ENCODE measurements around the gene DUS2.
A peak's percentile ranks its signal among the peaks of the same experiment; 100 is the strongest.

The DUS2 gene

GRCh38 chr16:68047987-68048386 lies 24.9 kb downstream of the DUS2 start:
- no peak for DNase-seq

DNA sequence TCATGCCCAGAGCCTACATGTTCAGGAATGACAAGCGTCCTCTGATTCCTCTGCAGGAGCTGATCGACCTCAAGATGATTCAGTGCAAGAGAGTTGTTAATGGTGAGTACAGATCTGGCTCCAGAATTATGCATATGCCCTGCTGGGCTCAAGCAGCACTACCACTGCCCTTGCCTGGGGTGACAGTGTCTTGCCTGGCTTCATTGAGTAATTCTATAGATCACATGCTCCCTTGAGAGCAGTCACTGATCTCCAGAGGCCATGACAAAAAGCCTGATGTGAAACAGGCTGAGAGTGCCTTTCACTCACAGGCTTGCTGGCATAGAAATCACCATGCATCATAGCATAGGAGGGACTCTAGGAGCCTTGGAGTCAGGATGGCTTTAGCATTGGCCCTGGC lies 26.4 kb downstream of the DUS2 start:
- DNase-seq: no peak

GRCh38 chr16:68055395-68055794 lies 32.3 kb downstream of the DUS2 start:
- DNase-seq: no peak

DNA sequence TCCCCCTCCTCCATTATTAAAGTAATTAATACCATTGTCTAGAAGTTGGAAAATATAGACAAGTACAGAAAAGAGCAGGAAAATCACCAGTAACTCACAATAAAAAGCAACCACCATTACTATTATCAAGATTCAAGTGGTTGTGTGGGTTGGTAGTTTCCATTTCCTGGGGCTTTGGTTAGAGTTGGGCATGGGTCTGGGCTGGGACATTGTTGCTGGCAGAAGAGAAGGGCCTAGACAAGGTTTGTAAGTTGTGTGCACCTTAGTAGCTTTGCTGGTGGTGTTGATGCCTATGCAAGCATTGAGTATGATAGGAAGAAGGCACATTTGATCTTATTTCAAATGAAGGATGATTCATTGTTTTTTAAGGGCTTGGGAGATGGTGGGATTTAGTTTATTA lies 36.7 kb downstream of the DUS2 start:
- DNase-seq: no peak

DNA sequence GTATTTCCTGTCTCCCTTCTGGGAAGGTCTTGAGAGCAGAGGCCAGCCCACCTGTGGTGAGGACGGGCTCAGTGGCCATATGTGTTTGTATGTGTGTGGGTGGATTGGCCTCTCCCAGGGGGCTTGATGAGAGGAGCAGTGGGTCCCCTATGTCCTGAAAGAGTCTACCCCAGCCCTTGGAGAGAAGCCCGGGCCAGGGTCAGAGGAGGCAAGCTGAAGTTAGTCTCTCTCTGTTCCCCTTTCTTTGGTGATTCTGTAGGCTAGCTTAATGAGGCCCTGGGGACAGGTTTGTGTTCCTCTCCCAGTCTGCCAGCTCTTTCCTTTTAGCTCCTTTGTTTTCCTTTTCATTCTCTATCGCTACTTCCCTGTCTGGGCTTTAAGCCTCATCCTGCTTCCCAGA lies 38.3 kb downstream of the DUS2 start:
- DNase-seq: no peak

- DNase-seq: no peak
These were observed 39.9 kb downstream of the DUS2 start for GRCh38 chr16:68062910-68063393.

DNA sequence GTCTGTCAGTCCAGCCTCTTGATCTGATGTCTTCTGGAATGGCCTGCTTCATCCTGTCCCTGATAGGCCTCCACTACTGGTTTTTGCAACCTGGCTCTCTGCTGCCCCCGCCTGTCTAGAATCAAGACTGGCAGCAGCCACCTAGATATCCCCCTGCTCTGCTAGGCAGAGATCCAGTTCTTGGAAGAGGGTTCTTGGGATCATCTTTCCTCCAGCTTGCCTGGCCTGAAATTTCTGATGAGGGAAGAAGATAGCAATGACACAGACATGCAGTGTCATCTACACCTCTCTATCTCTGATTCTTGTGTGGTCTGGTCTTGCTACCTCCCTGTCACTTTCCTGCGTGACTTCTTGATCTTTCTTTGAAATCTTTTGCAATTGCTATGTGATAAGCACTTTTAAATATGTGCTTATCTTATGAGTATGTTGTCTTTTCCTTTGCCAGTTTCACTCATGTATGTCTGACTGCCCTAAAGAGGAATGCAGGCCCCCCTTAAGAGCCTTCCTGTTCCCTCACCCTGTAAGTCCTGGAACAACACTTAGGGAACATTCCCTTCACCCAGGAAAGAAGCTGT lies 41.8 kb downstream of the DUS2 start:
- DNase-seq: no peak

GRCh38 chr16:68065716-68066305 lies 42.7 kb downstream of the DUS2 start:
- DNase-seq: no peak

DNA sequence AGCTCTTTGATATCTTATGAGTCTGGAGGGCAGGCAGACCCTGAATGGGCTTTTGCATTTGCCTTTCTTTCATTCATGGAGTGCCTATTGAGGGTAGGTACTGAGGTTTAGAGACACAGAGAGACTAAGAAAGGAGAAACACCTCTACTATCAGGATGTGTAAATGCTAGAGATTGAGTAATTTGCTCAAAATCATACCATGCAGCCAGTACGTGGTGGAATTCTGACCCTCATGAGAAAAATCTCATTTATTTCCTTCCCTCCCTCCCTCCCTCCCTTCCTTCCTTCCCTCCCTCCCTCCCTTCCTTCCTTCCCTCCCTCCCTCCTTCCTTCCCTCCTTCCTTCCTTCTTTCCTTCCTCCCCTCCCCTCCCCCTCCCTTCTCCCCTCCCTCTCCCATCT lies 43.7 kb downstream of the DUS2 start:
- no peak for DNase-seq

- no peak for DNase-seq
These were observed 45.8 kb downstream of the DUS2 start for GRCh38 chr16:68068926-68069325.

DNA sequence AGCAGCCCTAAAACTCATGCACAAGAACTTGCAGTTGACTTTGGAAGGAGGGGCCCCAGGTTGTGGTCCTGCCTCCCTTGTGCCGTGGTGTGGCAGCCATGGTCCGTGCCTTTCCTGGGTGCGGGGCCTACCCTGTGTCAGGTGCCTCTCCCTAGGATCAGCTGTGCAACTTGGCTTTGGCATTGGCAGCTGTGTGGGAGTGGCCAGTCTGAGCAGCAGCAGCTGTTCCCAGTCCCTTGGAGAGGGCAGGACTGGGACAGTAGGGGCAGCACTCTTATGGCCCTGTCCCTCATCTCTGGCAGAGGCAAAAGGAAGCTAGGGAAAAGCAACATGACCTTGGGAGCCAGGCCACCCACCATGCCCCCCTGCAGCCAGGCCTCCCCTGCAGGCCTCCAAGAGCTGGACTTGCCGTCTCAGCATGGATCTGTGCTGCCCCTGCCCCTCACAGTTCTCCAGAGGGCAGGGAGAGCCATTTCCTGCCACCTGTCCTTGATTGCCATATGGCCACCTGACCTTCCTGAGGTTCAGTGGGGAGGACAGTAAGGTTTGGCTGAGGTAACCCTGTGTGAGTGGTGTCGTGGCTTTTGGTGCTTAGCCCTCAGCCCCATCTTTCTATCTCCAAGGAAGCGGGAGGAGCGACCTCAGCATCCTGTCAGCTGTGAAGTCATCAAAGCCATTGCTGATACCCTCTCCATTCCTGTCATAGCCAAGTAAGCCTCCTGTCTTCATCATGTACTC lies 46.6 kb downstream of the DUS2 start:
- peak; percentile 64 for DNase-seq

DNA sequence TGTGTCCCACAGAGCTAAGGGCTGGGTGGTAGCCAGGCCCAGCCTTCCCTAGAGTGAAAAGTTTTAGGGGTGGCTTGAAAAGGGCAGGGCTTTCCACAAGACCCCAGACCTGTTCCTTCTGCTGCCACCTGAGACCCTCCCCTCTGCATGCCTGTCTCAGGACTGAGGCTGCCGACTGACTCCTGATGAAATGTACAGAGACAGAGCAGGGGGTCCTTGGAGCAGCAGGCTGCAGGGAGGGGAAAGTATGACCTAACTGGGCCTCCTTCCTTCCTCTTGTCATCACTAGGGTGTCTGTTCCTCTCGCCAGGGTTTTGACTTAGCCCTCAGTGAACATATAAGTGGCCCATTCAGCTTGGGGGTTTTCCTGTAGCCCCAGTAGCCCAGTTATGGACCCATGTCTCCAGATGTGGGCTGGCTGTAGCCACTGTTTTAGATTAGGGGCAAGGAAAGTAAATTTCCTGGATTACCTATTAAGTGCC lies 47.2 kb downstream of the DUS2 start:
- no peak for DNase-seq

- no peak for DNase-seq
These were observed 47.9 kb downstream of the DUS2 start for GRCh38 chr16:68070806-68071517.

DNA sequence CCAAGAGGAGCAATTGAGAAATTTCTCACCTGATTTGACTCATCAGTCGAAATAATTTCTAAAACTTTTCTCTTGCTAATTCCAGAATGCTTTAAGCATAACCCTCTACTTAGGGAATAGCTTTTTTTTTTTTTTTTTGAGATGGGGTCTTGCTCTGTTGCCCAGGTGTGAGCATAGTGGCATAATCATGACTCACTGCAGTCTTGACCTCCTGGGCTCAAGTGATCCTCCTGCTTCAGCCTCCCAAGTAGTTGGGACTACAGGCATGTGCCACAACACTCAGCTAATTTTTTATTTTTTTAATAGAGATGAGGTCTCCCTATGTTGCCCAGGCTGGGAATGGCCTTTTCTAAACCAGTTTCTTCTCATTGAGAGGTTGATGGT lies 48.4 kb downstream of the DUS2 start:
- DNase-seq: no peak

DNA sequence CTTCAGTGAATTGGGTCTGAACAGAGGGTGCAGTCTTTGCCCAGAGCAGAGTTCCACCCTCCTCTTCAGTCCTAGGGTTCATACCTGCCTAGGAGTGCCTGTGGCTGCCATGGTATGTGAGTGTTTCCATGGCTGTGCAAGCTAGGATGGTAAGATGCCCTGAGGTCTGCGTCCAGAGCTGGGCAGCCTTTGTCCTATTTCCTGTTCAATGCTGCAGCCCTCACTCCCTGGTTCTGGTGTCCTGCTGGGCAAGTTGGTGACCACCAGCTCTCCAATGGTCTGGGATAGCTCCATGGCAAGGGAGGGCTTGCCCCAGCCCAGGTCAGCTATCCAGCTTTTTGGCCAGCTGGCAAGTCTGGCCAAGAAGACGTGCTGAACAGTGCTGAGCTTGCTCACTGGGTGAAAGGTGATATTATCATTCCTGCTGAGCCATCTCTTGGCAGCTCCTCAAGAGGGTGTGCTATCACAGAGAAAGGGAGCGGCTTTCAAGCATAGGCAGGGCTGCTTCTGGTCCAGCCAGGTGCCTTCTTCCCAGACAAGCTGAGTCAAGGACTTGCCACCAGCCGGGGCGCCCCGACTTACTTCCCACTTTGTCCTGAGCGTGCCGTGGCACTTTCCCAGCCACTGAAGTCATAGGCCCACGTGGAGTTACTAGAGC lies 49.1 kb downstream of the DUS2 start:
- no peak for DNase-seq

- DNase-seq: no peak
These were observed 51.0 kb downstream of the DUS2 start for GRCh38 chr16:68073902-68074760.

DNA sequence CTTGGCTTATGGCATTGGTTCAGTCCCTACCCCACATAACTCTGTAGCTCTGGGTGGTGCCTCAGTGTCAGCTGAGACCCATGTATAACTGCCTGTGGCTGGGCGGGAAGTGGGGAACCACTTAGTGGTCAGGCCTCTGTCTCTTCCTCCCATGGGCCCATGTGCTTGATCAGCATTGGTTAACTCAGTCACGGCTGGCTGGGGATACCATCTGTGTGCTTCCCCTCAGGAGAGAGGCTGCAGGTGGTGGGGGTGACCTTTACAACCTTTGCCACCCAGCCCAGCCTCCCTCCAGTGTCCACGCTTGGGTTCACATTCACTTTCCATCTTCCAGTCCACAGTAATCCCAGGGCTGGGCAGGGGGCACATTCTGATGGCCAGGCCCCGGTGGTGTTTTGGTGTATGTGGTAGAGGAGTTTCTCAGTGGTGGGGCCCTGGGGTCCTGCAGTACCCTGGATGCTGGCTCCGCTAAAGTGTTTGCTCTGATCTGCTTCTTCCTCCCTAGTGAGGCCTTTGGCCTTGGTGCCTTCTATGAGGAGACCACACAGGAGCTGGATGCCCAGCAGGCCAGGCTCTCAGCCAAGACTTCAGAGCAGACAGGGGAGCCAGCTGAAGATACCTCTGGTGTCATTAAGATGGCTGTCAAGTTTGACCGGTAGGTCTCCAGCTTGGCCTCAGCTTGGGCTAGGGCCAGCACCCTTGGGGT lies 51.9 kb downstream of the DUS2 start:
- no peak for DNase-seq

DNA sequence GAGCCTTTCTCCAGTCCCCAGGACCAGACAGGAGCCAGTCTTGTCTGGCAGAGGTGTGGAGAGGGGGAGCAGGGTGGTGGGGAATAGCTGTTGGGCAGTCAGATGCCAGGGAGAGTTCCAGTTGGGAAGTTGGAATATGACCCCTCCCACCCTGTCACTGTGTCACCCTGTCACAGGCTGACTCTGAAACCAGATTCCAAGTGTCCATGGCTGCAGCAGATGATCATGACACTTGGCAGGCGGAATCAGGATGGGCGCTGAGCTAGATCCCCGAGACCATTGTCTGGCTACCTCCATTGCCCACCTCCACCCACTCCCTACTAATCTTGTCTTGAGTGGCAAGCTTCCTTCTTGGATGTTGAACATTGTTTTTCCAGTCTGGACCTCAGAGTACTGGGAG lies 52.9 kb downstream of the DUS2 start:
- no peak for DNase-seq

GRCh38 chr16:68076560-68076959 lies 53.5 kb downstream of the DUS2 start:
- DNase-seq: no peak

DNA sequence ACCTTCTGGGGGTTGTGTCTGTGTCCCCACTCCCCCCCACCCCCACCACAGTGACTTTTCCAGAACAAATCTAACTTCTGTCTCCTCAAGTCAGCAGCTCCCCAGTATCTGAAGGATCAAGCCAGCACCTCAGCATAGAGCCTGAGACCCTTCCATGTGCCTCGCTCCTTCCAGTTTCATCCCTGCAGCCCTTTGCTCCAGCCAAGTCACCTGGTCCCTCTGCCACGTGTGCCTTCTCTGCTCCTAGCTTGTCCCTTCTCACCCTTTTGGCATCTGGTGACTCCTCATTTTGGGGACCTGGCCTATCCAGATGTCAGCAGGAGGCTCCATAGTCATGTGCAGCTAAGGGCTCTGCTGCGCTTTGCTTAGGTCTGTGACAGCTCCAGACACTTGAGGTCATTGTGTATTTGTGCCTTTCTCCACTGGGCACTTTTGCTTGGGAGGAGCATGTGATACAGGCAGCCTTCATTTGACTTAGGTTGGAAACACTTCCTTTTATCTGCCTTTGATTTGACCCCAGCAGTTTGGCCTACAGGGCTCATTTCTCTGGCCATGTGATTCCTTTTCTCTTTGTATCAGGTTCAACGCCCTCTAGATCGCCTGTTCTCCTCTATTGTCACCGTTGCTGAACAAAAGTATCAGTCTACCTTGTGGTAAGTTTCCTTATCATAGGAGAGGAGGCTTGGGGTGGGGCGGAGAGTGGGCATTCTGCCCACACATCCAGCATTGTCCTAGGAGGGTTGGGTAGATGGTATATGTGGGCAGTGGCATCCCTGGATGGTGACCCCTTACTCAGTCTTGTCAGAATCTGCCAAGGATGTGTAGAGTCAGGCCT lies 55.0 kb downstream of the DUS2 start:
- no peak for DNase-seq

All from NCI-H524 treated with DMSO at 0.1 percent for 48 hours (cell line).